Measurements from ENCODE around the gene ACSM2B.
"Not testable (repeated sequence)": the region's sequence is repeated elsewhere in the genome, so short reads cannot be mapped to it uniquely, and the experiment has no call there.

ACSM2B gene

GRCh38 chr16:20520103-20520502, 56.1 kb downstream of the ACSM2B start:
- no peak for DNase-seq

GRCh38 chr16:20519231-20519630, 56.9 kb downstream of the ACSM2B start:
- DNase-seq, result no peak

DNA sequence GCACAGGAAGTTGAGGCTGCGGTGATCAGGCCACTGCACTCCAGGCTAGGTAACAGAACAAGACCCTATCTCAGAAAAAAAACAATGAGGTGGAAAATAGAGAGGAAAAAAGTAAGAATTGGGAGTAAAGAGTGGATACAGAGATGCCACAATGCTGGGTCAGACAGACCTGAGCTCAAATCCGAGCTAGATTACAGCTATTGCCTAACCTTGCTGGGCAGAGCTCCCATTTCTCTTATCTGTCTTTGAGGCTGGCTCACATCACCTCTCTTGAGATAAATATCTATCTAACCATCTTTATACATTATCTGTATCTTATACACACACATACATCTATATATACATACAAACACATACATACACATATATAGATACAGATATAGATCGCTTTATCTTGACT, 59.0 kb downstream of the ACSM2B start:
- no peak for DNase-seq

DNA sequence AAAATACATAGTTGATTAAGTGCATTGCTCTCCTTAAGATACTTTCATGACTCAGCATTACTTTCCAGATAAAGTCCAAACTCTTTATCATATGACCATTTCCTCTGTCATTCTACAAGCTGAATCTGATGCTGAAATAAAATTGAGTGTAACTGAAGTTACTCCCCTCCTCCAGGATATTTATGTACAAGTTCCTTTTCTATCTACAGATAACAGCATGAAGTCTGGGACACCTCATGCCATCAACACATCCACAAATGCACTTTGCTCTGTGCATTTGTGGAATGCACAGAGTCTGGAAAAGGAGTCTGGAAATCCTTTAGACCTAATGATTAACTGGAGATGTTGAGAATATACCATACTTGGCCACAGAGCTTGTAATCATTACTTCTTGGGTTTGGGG, 60.5 kb downstream of the ACSM2B start:
- no peak for DNase-seq

DNA sequence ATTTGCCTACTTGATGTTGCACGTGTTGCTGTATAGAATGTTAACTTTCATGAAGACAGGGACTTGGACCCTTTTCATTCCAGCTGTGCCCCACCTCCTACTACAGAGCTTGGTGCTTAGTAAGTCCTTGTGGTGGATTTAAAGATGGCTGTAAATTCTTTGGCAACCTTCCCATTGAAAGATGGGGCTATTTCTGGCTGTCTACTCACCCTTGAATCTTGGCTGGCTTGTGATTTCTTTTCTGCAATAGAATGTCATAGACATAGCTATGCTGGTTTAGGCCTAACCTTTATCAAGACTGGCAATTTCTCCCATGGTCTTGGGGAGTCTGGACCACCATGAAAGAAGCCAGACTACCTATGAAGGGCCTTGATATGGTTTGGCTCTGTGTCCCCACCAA, 65.8 kb downstream of the ACSM2B start:
- DNase-seq, result no peak

DNA sequence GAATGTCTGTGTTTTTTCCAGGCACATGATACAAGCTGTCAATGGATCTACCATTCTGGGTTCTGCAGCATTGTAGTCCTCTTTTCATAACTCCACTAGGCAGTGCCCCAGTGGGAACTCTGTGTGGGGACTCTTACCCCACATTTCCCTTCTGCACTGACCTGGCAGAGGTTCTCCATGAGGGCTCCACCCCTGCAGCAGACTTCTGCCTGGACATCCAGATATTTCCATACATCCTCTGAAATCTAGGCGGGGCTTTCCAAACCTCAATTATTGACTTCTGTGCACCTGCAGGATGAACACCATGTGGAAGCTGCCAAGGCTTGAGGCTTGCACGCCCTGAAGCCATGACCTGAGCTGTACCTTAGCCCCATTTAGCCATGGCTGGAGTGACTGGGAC, 68.9 kb downstream of the ACSM2B start:
- DNase-seq, result no peak

DNA sequence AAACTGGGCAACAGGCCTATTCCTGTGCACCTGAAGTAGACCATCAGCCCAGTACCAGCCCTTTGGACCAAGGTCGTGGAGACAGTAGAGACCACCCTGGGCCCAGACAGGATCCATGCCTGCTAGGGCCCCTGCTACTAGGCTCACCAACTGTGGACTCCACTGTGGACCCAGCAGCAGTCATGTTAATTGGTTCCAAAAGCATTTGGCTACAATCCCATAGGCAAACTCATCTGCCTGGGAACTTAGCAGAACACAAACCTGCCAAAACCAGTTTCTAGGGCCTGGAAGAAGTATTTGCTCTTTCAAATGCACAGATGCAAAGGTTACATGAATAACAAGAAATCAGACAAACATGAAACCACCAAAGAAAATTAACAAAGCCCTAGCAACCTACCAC, 71.7 kb downstream of the ACSM2B start:
- DNase-seq, result no peak

DNA sequence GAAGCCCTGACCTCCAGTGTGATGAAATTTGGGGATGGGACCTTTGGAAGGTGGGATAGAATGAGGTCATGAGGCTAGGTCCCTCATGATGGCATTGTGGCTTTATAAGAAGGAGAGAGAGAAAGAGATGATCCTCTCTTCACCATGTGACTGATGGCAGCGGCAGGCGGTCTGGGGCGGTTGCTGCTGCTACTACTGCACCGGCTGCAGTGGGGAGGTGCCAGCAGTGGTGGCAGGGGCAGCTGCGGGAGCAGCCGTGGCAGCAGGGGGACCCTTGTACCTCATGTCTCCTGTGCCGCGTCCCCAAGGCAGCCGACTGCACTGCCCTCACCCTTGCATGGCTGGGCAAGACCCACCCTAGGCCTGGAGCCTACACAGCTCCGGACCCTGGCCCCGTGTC, 84.7 kb downstream of the ACSM2B start:
- DNase-seq, result not testable (repeated sequence)

DNA sequence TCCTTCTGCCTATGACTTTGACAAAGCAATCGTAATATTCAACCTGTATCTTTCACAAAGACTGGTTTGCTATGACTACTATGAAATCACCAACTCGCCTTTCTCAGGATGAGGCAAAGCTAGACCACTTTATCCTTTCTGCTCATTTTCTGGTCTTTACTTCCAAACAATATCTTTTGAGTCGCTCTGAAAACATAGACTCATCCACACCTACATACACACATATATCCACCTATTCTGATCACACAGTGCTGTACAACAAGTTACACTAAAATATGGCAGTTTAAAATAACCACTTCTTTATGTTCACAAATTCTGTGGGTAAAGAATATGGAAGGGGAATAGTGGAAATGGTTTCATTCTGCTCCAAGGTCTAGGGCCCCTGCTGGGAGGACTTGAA, 85.2 kb downstream of the ACSM2B start:
- not testable (repeated sequence) for DNase-seq
